Natural killer cell (primary cell): ENCODE results near the gene MEI4. TPM values are rescaled to one million over a fixed set of nuclear protein-coding genes. Genes with fewer than 3 reads are reported as not detected.
"Not testable (repeated sequence)": the region's sequence is repeated elsewhere in the genome, so short reads cannot be mapped to it uniquely, and the experiment has no call there.

Source experiments
- ATAC-seq, 3 donors: fragments of 150-1000 bp in 2 of 3; fragments of 200-7000 bp in 1 of 3; cut with Tn5 transposase; 1 replicate in 1 of 3; 2 replicates in 2 of 3; pipeline ENCODE4 v1.10.0; 2021; ENCODE audit warnings: mild to moderate bottlenecking in 2 of 3, moderate library complexity in 2 of 3
- DNase-seq, 2 donors: peaks; one replicate each; pipeline versions ENCODE4 v3.0.0 to v3.0.0-alpha.2; 2013 to 2021; ENCODE audit warnings: mixed read lengths in 1 of 2
- H3K27ac ChIP-seq: one replicate; pipeline ENCODE4 v1.5.1; 2013; ENCODE audit warnings: mild to moderate bottlenecking, low read length
- H3K27me3 ChIP-seq: one replicate; pipeline ENCODE4 v1.6.1; 2013; ENCODE audit warnings: low read length; ENCODE audit not compliant: control insufficient read depth, insufficient read depth
- H3K36me3 ChIP-seq: one replicate; pipeline ENCODE4 v1.6.1; 2013; ENCODE audit warnings: low read length; ENCODE audit not compliant: control insufficient read depth, insufficient read depth
- H3K4me1 ChIP-seq: one replicate; pipeline ENCODE4 v1.6.1; 2013; ENCODE audit warnings: low read length; ENCODE audit not compliant: control insufficient read depth, insufficient read depth
- H3K4me3 ChIP-seq: one replicate; pipeline ENCODE4 v1.5.1; 2013; ENCODE audit warnings: low read length
- H3K9me3 ChIP-seq: one replicate; pipeline ENCODE4 v1.6.1; 2013; ENCODE audit warnings: low read length; ENCODE audit not compliant: control insufficient read depth, insufficient read depth
- H3K27ac Mint-ChIP-seq, 2 donors: one replicate each; pipeline ENCODE4 v1.8.0; 2022; ENCODE audit warnings: mild to moderate bottlenecking in 2 of 2, mixed read lengths in 2 of 2, moderate library complexity in 1 of 2
- H3K27me3 Mint-ChIP-seq, 2 donors: one replicate each; pipeline ENCODE4 v1.8.0; 2022; ENCODE audit warnings: low read depth in 2 of 2, mixed read lengths in 2 of 2
- H3K36me3 Mint-ChIP-seq: one replicate; pipeline ENCODE4 v1.8.0; 2022; ENCODE audit warnings: mixed read lengths
- H3K4me1 Mint-ChIP-seq, 2 donors: one replicate each; pipeline ENCODE4 v1.8.0; 2022; ENCODE audit warnings: mixed read lengths in 2 of 2
- H3K4me3 Mint-ChIP-seq: one replicate; pipeline ENCODE4 v1.8.0; 2022; ENCODE audit warnings: mild to moderate bottlenecking, moderate library complexity, mixed read lengths
- H3K9me3 Mint-ChIP-seq, 2 donors: one replicate each; pipeline ENCODE4 v1.8.0; 2022; ENCODE audit warnings: mixed read lengths in 2 of 2
- CTCF ChIP-seq: fragments of 200-600 bp; IDR thresholded peaks from one replicate; pipeline ENCODE4 v1.8.0; 2022; ENCODE audit warnings: antibody characterized with exemption
- WGBS: methylation state at CpG from one replicate; pipeline ENCODE4 v1.1.7; 2013; ENCODE audit warnings: missing lambda C conversion rate; ENCODE audit not compliant: insufficient coverage; 5-methylcytosine and 5-hydroxymethylcytosine counted together
- intact Hi-C: fragments of 100-400 bp; cut with micrococcal nuclease; formaldehyde crosslinking; loops from one replicate; pipeline ENCODE4 v1.14.2; 2022
- total RNA-seq, 4 donors: library from RNA; stranded (reverse); fragments of 120-200 nt in 1 of 4; gene quantifications; one replicate each; pipeline versions ENCODE4 v1.2.3 to v1.2.4, GENCODE V29; 2013 to 2022

MEI4 gene
- total RNA-seq, 3 donors from 2014 or later (not counting 1 experiment from before 2014, with no cell fraction given): not detected

- no peak for DNase-seq
- Mint-ChIP-seq H3K27me3 (no peaks in the 10 kb centered on the region), H3K4me1 (no peaks in the 10 kb centered on the region), H3K27ac (no peak overlapping the region), H3K36me3 (peaks cover 6% of the 10 kb centered on the region), H3K4me3 (no peak overlapping the region), H3K9me3 (peaks cover 14 to 19% of the 10 kb centered on the region in 2 donors)
- Histone ChIP-seq H3K9me3 (no peaks in the 10 kb centered on the region), H3K27ac (no peak overlapping the region), H3K27me3 (no peaks in the 10 kb centered on the region), H3K36me3 (no peaks in the 10 kb centered on the region), H3K4me3 (no peak overlapping the region), H3K4me1 (no peaks in the 10 kb centered on the region)
- no peak for TF ChIP-seq CTCF
- ATAC-seq: no peak
- intact Hi-C loops: no loop called here
Observed at GRCh38 chr6:77653816-77654215, 977 bp downstream of the MEI4 start.

- H3K27me3 Mint-ChIP-seq, H3K36me3 ChIP-seq, H3K4me1 Mint-ChIP-seq, H3K27ac ChIP-seq, H3K27me3 ChIP-seq, H3K4me3 Mint-ChIP-seq, H3K27ac Mint-ChIP-seq, H3K9me3 ChIP-seq, H3K36me3 Mint-ChIP-seq, DNase-seq, ATAC-seq, H3K4me1 ChIP-seq, intact Hi-C loops, H3K4me3 ChIP-seq: not testable (repeated sequence)
- H3K9me3 Mint-ChIP-seq: peaks cover 14 to 19% of the 10 kb centered on the region in 2 donors
- 100% methylated on average over 1 of the region's 1 CpG for WGBS
Observed at GRCh38 chr6:77655035-77655434, 2.2 kb downstream of the MEI4 start.

- peaks cover 5 to 8% of the 10 kb centered on the region in 2 donors for H3K9me3 Mint-ChIP-seq
- ATAC-seq: no peak
Observed at GRCh38 chr6:77656999-77657764, 4.3 kb downstream of the MEI4 start.

GRCh38 chr6:77666340-77666739 lies 13.5 kb downstream of the MEI4 start:
- no peaks in the 10 kb centered on the region for H3K4me1 ChIP-seq
- H3K4me3 ChIP-seq: no peak overlapping the region
- no peak for TF ChIP-seq CTCF
- H3K27ac ChIP-seq: no peak overlapping the region
- ATAC-seq (no peak), DNase-seq (no peak)
- WGBS: 93% methylated on average over 4 of the region's 4 CpGs
- no peak overlapping the region for H3K4me3 Mint-ChIP-seq
- no peaks in the 10 kb centered on the region for H3K4me1 Mint-ChIP-seq
- H3K27me3 ChIP-seq: no peaks in the 10 kb centered on the region
- no peaks in the 10 kb centered on the region for H3K27me3 Mint-ChIP-seq
- intact Hi-C loops: no loop called here
- no peaks in the 10 kb centered on the region for H3K36me3 Mint-ChIP-seq
- no peaks in the 10 kb centered on the region for H3K36me3 ChIP-seq
- H3K9me3 ChIP-seq: no peaks in the 10 kb centered on the region
- H3K27ac Mint-ChIP-seq: no peak overlapping the region
- peaks cover 8 to 26% of the 10 kb centered on the region in 2 donors for H3K9me3 Mint-ChIP-seq

More at GRCh38 chr6:77656999-77657764, 4.3 kb downstream of the MEI4 start:
- H3K4me3 ChIP-seq: no peak overlapping the region
- intact Hi-C loops: no loop called here
- Mint-ChIP-seq H3K27me3 (no peaks in the 10 kb centered on the region), H3K27ac (no peak overlapping the region), H3K4me1 (no peaks in the 10 kb centered on the region), H3K36me3 (no peaks in the 10 kb centered on the region), H3K4me3 (no peak overlapping the region)
- no peak for DNase-seq
- H3K27me3 ChIP-seq: no peaks in the 10 kb centered on the region
- WGBS: 88% methylated on average over 1 of the region's 1 CpG
- H3K27ac ChIP-seq: no peak overlapping the region
- H3K9me3 ChIP-seq: no peaks in the 10 kb centered on the region
- no peak for TF ChIP-seq CTCF
- no peaks in the 10 kb centered on the region for H3K4me1 ChIP-seq
- no peaks in the 10 kb centered on the region for H3K36me3 ChIP-seq
